ENCODE measurements around the gene C19orf73. TPM values are rescaled to one million over a fixed set of nuclear protein-coding genes. Genes with fewer than 3 reads are reported as not detected.

The C19orf73 gene
- total and polyA plus RNA-seq, 9 of the 15 experiments (the other 6 are each of a cell fraction or from before 2014, with no cell fraction given) = 0.08 to 7.4 (median 1.4) TPM

GRCh38 chr19:49155005-49155819, 36.3 kb upstream of the C19orf73 start, which contains the start of gene HRC (continued):
- TF ChIP-seq SOX6 (IDR thresholded peaks at IDR 0.05) (peak; percentile 12; the same call in 1 of the 2 replicates), NFXL1 (CRISPR knock-in tag; IDR thresholded peaks at IDR 0.05) (no peak), ZMIZ1 (IDR thresholded peaks at IDR 0.05; ENCODE audit: low read depth in 2 of 2, low read length in 2 of 2) (peak in 1 of 2 experiments; percentile 79; a peak in 2 of 4 replicates), YY1 (IDR thresholded peaks at IDR 0.05; ENCODE audit: borderline replicate concordance in 1 of 3, control insufficient read depth in 1 of 3, extremely low read depth in 1 of 3, insufficient read depth in 3 of 3, insufficient read length in 1 of 3, insufficient replicate concordance in 2 of 3, low read depth in 1 of 3, low read length in 2 of 3) (peak; percentile 20 to 89 (median 80)), TAL1 (IDR thresholded peaks at IDR 0.05) (no peak), EHMT2 (IDR thresholded peaks at IDR 0.05) (peak; percentile 31; the same call in 1 of the 2 replicates), NKRF (IDR thresholded peaks at IDR 0.05; ENCODE audit: borderline replicate concordance) (peak; percentile 65; the same call in 1 of the 2 replicates), FIP1L1 (IDR thresholded peaks at IDR 0.05; ENCODE audit: low read depth, low read length, poor library complexity, severe bottlenecking) (no peak), ATF7 (IDR thresholded peaks at IDR 0.05) (peak; percentile 47; the same call in 1 of the 2 replicates), ARID1B (IDR thresholded peaks at IDR 0.05) (peak; percentile 41; the same call in 1 of the 2 replicates), NBN (IDR thresholded peaks at IDR 0.05; ENCODE audit: low read depth) (peak; percentile 81), CCNT2 (IDR thresholded peaks at IDR 0.05; ENCODE audit: borderline replicate concordance, extremely low read depth, insufficient read length, low read depth, low read length) (no peak), NR4A1 (CRISPR knock-in tag; IDR thresholded peaks at IDR 0.05) (no peak), NR4A1 (tag; IDR thresholded peaks at IDR 0.05) (peak; percentile 55; the same call in 1 of the 2 replicates), AFF1 (IDR thresholded peaks at IDR 0.05; ENCODE audit: low read depth in 1 of 2, partially characterized antibody in 2 of 2) (no peak)

All from K562 (cell line).